CD4-positive, alpha-beta T cell treated with Interferon gamma for 1 hour (primary cell): Measurements from ENCODE around the gene RNF217.
A peak's percentile ranks its signal among the peaks of the same experiment; 100 is the strongest.
"Not testable (repeated sequence)": the region's sequence is repeated elsewhere in the genome, so short reads cannot be mapped to it uniquely, and the experiment has no call there.

Source experiments
- DNase-seq: peaks from one replicate; pipeline ENCODE4 v3.0.0-alpha.2; 2020

The RNF217 gene

GRCh38 chr6:125066140-125066539 lies 103.9 kb downstream of the RNF217 start:
- no peak for DNase-seq

- peak; percentile 4 for DNase-seq
Measured at GRCh38 chr6:125066964-125067363, 104.7 kb downstream of the RNF217 start.

GRCh38 chr6:125067552-125067951 lies 105.3 kb downstream of the RNF217 start:
- no peak for DNase-seq

DNA sequence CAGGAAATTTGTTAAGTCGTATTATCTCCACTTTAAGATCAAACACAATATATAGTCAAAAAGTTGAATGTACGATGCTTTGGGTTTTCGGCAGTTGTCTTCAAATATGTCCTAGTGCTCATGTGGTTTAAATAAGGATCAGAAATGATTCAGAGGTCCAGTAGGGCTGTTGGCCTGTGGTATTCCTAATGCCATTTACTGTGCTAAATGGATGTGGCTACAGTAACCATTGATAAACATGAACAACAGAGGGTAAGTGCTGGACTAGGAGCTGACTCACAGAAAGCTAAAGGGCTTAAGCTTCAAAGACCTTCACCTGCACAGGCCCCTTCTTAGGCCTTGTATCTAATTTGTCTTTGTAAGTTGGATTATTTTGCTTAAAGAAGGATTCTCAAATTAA lies 110.8 kb downstream of the RNF217 start:
- DNase-seq = no peak

DNA sequence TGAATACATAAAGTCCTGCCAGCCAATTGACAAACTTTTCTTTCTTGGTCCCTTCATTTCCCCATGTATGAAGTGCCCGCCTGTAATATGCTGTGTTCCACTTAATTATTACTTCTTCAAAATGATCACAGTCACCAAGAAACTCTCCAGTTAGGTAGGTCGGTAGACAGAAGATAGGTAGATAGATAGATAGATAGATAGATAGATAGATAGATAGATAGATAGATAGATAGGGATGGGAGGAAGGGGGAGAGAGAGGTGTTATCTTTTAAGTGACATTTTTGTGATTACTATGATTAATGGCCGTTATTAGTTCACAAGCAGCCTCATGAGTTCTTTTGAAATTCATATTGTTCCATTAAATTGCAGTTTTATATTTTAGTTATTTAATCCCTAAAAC lies 111.9 kb downstream of the RNF217 start:
- DNase-seq = no peak

GRCh38 chr6:125075073-125075472 lies 112.8 kb downstream of the RNF217 start:
- DNase-seq = not testable (repeated sequence)

GRCh38 chr6:125075741-125076481 lies 113.7 kb downstream of the RNF217 start:
- no peak for DNase-seq

DNA sequence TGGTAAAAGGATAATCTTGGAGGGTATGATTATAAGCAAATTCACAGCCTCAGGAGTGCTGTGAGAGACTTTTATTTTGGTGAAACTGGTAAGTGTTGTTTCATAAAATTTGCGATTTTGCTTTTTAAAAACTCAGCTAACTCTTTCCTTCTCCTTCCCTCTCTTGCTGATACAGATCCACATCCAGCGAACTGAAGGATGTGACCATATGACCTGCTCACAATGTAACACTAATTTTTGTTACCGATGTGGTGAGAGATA lies 114.2 kb downstream of the RNF217 start:
- DNase-seq = no peak

GRCh38 chr6:125077453-125077852 lies 115.2 kb downstream of the RNF217 start:
- DNase-seq = no peak

DNA sequence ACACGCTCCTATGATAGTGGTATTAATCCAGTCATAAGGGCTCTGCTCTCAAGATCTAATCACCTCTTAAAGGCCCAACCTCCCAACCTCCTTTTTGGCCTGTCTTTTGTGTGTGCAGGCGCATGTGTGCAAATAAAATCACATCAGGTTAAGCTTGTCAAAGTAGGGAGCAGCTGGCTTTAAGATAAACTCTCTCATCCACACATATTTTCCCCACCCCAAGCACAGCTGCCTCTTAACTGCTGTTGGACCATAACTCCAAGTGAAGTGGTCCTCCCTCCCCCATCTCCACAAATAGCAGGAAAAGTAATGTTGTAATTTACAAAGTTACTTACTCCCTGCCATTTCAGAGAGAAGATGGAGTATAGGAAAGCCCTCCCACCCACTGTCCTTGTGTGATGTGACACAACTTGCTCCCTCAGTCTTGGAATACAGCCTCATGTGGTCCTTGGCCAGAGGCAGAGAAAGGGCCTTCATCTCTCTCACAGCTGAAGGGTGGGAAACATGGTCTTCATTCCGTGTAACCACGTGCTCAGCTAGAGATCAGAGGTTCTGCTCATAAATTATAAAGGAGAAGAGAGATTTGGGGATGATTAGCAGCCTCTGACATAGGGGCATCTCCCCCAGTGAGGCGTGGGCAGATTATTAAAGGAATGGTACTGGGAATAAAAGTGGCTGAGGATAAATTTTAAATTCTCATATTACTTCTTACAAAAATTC lies 116.5 kb downstream of the RNF217 start:
- DNase-seq = no peak

- DNase-seq = no peak
Measured at GRCh38 chr6:125082908-125083683, 120.9 kb downstream of the RNF217 start.

GRCh38 chr6:125083684-125083990 lies 121.4 kb downstream of the RNF217 start:
- no peak for DNase-seq

GRCh38 chr6:125086716-125087115 lies 124.5 kb downstream of the RNF217 start:
- DNase-seq = no peak

- no peak for DNase-seq
Measured at GRCh38 chr6:125088963-125089362, 126.7 kb downstream of the RNF217 start.

GRCh38 chr6:125094563-125094962 lies 132.3 kb downstream of the RNF217 start:
- no peak for DNase-seq

GRCh38 chr6:125095580-125096301 lies 133.5 kb downstream of the RNF217 start:
- DNase-seq = no peak

- no peak for DNase-seq
Measured at GRCh38 chr6:125097186-125097585, 134.9 kb downstream of the RNF217 start.

DNA sequence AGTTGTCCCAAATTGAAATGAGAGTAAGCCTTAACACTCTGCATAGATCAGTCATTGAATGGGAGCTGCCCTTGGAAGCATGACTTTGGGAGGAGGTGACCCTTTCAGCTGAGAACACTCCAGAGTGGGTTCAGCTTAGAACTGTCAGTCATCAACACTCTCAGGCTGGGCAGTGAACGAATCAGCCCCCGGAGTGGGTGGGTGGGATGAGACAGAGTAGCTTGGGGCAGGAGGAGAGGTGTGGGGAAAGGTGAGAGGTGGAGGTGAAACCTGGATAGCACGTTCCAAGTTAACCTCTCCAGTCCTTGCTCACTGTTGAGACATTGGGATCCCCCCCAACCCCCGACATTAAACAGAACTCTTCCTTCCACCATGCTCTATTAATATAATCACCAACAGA lies 136.0 kb downstream of the RNF217 start:
- DNase-seq = no peak

- peak; percentile 6 for DNase-seq
Measured at GRCh38 chr6:125099211-125100073, 137.2 kb downstream of the RNF217 start.

GRCh38 chr6:125100074-125100652 lies 137.9 kb downstream of the RNF217 start:
- no peak for DNase-seq

- DNase-seq = no peak
Measured at GRCh38 chr6:125101128-125101527, 138.9 kb downstream of the RNF217 start.

- DNase-seq = no peak
Measured at GRCh38 chr6:125101631-125102030, 139.4 kb downstream of the RNF217 start.
